ENCODE results near the gene PAIP1. TPM values are rescaled to one million over a fixed set of nuclear protein-coding genes. Genes with fewer than 3 reads are reported as not detected.

The PAIP1 gene
- total RNA-seq = 100 to 1,000 TPM; 125 to 143 (median 142) TPM
- 100 to 1,000 TPM in 2 of 3 donors, 10 to 100 TPM in 1; 99.6 to 202 (median 123) TPM for polyA plus RNA-seq
- long read RNA-seq, donor 1, transcript PAIP1-203 (11 exons, 1,734 nt) = minor isoform, 58 of 185 reads
- long read RNA-seq, donor 1, transcript PAIP1-201 (11 exons, 2,782 nt) = major isoform, 108 of 185 reads
- long read RNA-seq, donor 1, partial matches to known transcripts = 5 of 185 reads
- long read RNA-seq, donor 1, other reads (novel, unspliced or antisense) = 13 of 185 reads
- long read RNA-seq, donor 2, transcript PAIP1-203 (11 exons, 1,734 nt) = minor isoform, 137 of 347 reads
- long read RNA-seq, donor 2, transcript PAIP1-201 (11 exons, 2,782 nt) = major isoform, 185 of 347 reads
- long read RNA-seq, donor 2, partial matches to known transcripts = 6 of 347 reads
- long read RNA-seq, donor 2, other reads (novel, unspliced or antisense) = 19 of 347 reads

- Histone ChIP-seq H3K4me1 (peaks cover 37% of the 10 kb centered on the region), H3K9me3 (no peaks in the 10 kb centered on the region), H3K27me3 (ENCODE audit: insufficient read depth in 3 of 3, low read length in 2 of 3) (no peaks in the 10 kb centered on the region), H3K36me3 (ENCODE audit: insufficient read depth in 1 of 2, low read depth in 1 of 2) (peaks cover 3 to 34% of the 10 kb centered on the region in 2 donors), H3K27ac (peak within 1 kb of the TSS; percentile 98), H3K4me3 (peak within 1 kb of the TSS; percentile 93)
- ATAC-seq (peak; percentile 91 to 94 (median 93)), DNase-seq (peak; percentile 85 to 92)
- whole genome bisulfite sequencing, 3 donors = 0 to 1% (median 0%) methylated on average over 30 to 79 of the region's 79 CpGs
- intact Hi-C loops (cut with DNase I) = loop anchor here (2.0 kb wide), 2 partner anchors 42 to 46 kb away; partner anchors contain the start of gene NNT (in 1 of the 2)
- TF ChIP-seq CTCF (IDR thresholded peaks at IDR 0.05) = peak; percentile 61
Observed at GRCh38 chr5:43556857-43557542, at the start of gene PAIP1. PAIP1 (minus strand) TSS chr5:43557077; CDS start chr5:43556846, 231 bp downstream.

GRCh38 chr5:43606351-43606750 lies 49.5 kb upstream of the PAIP1 start:
- ATAC-seq (no peak), DNase-seq (no peak)
- Histone ChIP-seq H3K36me3 (ENCODE audit: insufficient read depth in 1 of 2, low read depth in 1 of 2) (peaks cover 9 to 22% of the 10 kb centered on the region in 2 donors), H3K27ac (peak overlapping the region; percentile 67), H3K9me3 (no peaks in the 10 kb centered on the region), H3K4me3 (no peak overlapping the region), H3K27me3 (ENCODE audit: insufficient read depth in 3 of 3, low read length in 2 of 3) (no peaks in the 10 kb centered on the region), H3K4me1 (peaks cover 26% of the 10 kb centered on the region)
- intact Hi-C loops (cut with DNase I) = loop anchor here in 1 of 2 donors (5.0 kb wide), 1 partner anchor 34 kb away; no protein-coding TSS in a partner anchor
- no peak for TF ChIP-seq CTCF (IDR thresholded peaks at IDR 0.05)
- 47 to 62% (median 55%) methylated on average over 3 of the region's 3 CpGs for WGBS, 3 donors

GRCh38 chr5:43604699-43605098 lies 47.8 kb upstream of the PAIP1 start:
- no peaks in the 10 kb centered on the region for H3K9me3 ChIP-seq
- peaks cover 30% of the 10 kb centered on the region for H3K4me1 ChIP-seq
- DNase-seq (no peak), ATAC-seq (no peak)
- no peak for TF ChIP-seq CTCF (IDR thresholded peaks at IDR 0.05)
- WGBS, 3 donors = 69 to 79% (median 72%) methylated on average over 4 of the region's 4 CpGs
- intact Hi-C loops (cut with DNase I) = loop anchor here in 1 of 2 donors (5.0 kb wide), 1 partner anchor 32 kb away; no protein-coding TSS in a partner anchor
- H3K27ac ChIP-seq = peak overlapping the region; percentile 98
- H3K4me3 ChIP-seq = peak overlapping the region; percentile 89
- peaks cover 3 to 7% of the 10 kb centered on the region in 2 donors for H3K36me3 ChIP-seq (ENCODE audit: insufficient read depth in 1 of 2, low read depth in 1 of 2)
- H3K27me3 ChIP-seq (ENCODE audit: insufficient read depth in 3 of 3, low read length in 2 of 3) = no peaks in the 10 kb centered on the region

GRCh38 chr5:43603344-43604217 lies 46.7 kb upstream of the PAIP1 start:
- DNase-seq (peak; percentile 83 to 95), ATAC-seq (peak; percentile 83 to 91 (median 85))
- no peaks in the 10 kb centered on the region for H3K9me3 ChIP-seq
- peak overlapping the region; percentile 98 for H3K27ac ChIP-seq
- TF ChIP-seq CTCF (IDR thresholded peaks at IDR 0.05) = no peak
- peaks cover 40% of the 10 kb centered on the region for H3K4me1 ChIP-seq
- WGBS, 3 donors = 1 to 2% (median 1%) methylated on average over 47 to 49 of the region's 49 CpGs
- H3K27me3 ChIP-seq (ENCODE audit: insufficient read depth in 3 of 3, low read length in 2 of 3) = no peaks in the 10 kb centered on the region
- intact Hi-C loops (cut with DNase I) = loop anchor here in 1 of 2 donors (2.0 kb wide), 1 partner anchor 47 kb away; the partner anchor contains the start of gene PAIP1
- no peaks in the 10 kb centered on the region for H3K36me3 ChIP-seq (ENCODE audit: insufficient read depth in 1 of 2, low read depth in 1 of 2)
- peak overlapping the region; percentile 89 for H3K4me3 ChIP-seq

All from psoas muscle (tissue), 8 donors.